Breast epithelium (tissue), 4 donors: Measurements from ENCODE around the gene SLITRK3. TPM values are rescaled to one million over a fixed set of nuclear protein-coding genes. Genes with fewer than 3 reads are reported as not detected.

Experiments
- DNase-seq, 2 donors: peaks; one replicate each; pipeline ENCODE4 v3.0.0-alpha.2; 2019; ENCODE audit warnings: low spot score in 2 of 2
- H3K27ac ChIP-seq, 2 donors: fragments of 200-600 bp; sonication (generic) in 1 of 2; one replicate each; pipeline ENCODE4 v1.5.1; 2016 to 2019; ENCODE audit warnings: mild to moderate bottlenecking in 1 of 2
- H3K27me3 ChIP-seq, 2 donors: fragments of 200-600 bp; sonication (generic) in 1 of 2; one replicate each; pipeline versions ENCODE4 v1.5.1 to v1.6.0; 2017 to 2019; ENCODE audit warnings: control low read depth in 1 of 2, mild to moderate bottlenecking in 1 of 2
- H3K36me3 ChIP-seq: fragments of 200-600 bp; one replicate; pipeline ENCODE4 v1.5.1; 2019
- H3K4me1 ChIP-seq, 2 donors: fragments of 200-600 bp; sonication (generic); one replicate each; pipeline ENCODE4 v1.5.1; 2016 to 2019; ENCODE audit warnings: control low read depth in 1 of 2
- H3K4me3 ChIP-seq, 3 donors: fragments of 200-600 bp; sonication (generic); 1 replicate in 2 of 3; 2 replicates in 1 of 3; pipeline ENCODE4 v1.5.1; 2016 to 2019; ENCODE audit warnings: mild to moderate bottlenecking in 3 of 3, moderate library complexity in 2 of 3
- H3K9me3 ChIP-seq, 2 donors: fragments of 200-600 bp; sonication (generic) in 1 of 2; one replicate each; pipeline ENCODE4 v1.5.1; 2016 to 2019; ENCODE audit warnings: control low read depth in 1 of 2
- POLR2A ChIP-seq: fragments of 450-650 bp; IDR thresholded peaks from one replicate; pipeline ENCODE4 v1.6.1; 2016; ENCODE audit warnings: antibody characterized with exemption, mild to moderate bottlenecking, moderate library complexity
- POLR2AphosphoS5 ChIP-seq, 3 donors: sonication (generic); formaldehyde crosslinking; IDR thresholded peaks; one replicate each; pipeline ENCODE4 v1.6.1; 2017; ENCODE audit warnings: antibody characterized with exemption in 3 of 3
- intact Hi-C: fragments of 100-400 bp; cut with DNase I; formaldehyde crosslinking; loops from one replicate; pipeline ENCODE4 v1.15.1; 2023; ENCODE audit warnings: low total_unique reads
- total RNA-seq, 3 donors: library from RNA; depleted of rRNA; stranded (reverse); fragments of >200 nt; gene quantifications; one replicate each; pipeline ENCODE4 v1.1.0, GENCODE V29; 2016
- TF ChIP-seq, protein P1 (sequence below), 3 donors: fragments of 450-650 bp; IDR thresholded peaks; one replicate each; pipeline ENCODE4 v1.5.1; 2016 to 2017; ENCODE audit warnings: antibody characterized with exemption in 3 of 3, mild to moderate bottlenecking in 3 of 3, moderate library complexity in 3 of 3

The SLITRK3 gene, protein sequence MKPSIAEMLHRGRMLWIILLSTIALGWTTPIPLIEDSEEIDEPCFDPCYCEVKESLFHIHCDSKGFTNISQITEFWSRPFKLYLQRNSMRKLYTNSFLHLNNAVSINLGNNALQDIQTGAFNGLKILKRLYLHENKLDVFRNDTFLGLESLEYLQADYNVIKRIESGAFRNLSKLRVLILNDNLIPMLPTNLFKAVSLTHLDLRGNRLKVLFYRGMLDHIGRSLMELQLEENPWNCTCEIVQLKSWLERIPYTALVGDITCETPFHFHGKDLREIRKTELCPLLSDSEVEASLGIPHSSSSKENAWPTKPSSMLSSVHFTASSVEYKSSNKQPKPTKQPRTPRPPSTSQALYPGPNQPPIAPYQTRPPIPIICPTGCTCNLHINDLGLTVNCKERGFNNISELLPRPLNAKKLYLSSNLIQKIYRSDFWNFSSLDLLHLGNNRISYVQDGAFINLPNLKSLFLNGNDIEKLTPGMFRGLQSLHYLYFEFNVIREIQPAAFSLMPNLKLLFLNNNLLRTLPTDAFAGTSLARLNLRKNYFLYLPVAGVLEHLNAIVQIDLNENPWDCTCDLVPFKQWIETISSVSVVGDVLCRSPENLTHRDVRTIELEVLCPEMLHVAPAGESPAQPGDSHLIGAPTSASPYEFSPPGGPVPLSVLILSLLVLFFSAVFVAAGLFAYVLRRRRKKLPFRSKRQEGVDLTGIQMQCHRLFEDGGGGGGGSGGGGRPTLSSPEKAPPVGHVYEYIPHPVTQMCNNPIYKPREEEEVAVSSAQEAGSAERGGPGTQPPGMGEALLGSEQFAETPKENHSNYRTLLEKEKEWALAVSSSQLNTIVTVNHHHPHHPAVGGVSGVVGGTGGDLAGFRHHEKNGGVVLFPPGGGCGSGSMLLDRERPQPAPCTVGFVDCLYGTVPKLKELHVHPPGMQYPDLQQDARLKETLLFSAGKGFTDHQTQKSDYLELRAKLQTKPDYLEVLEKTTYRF
- total RNA-seq, result under 1 TPM in 2 of 3 donors, not detected in 1; 0.33 to 0.59 TPM

DNA sequence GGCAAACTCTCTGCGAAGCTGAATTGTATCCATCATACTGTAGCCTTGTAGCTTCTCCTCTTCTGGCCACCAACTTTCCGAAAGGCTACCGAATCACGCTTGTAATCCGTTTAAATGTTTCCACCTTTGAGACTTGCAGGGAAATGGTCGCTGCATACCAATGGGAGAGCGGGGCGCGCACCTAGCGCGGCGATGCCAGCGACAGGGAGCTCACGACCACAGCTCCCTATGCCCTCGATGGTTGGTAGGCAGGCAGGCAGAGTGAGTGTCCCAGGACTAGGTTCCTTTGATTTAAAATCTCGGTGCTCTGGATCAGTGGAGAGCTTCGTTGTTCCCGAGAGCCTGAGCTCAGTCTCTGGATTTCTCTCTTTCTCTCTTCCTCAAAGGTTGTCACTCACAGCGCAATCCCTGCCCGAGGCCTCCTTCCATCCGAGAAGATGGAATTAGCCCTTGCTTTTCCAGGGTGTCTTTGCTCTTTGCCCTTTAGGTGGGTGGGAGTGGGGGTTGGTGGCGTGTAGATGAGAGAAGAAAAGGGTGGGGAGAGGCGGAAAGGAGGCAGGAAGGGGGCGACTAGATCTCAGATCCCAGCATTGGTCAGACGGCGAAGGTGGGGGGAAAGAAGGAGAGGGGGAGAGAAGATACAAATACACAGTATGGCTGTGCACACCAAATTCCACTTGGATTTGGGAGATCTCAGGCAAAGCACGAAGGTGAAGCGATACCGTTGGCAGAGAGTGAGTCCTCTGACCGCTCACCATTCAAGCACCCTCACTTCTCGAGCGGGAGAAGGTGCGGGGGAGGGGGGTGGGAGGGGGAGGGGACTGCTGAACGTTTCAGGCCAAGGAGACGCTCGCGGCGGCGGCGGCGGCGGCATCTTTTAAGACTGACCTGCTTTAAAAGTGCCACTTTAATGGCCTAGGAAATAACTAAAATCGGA, at the start of gene SLITRK3:
Gene SLITRK3 (minus strand): TSS at position 745 of the 937 bp plus-strand sequence. CDS start 5,554 bp downstream, outside the sequence.
- DNase-seq, result no peak
- H3K27me3 ChIP-seq, result peaks cover 3 to 66% of the 10 kb centered on the region in 2 donors
- intact Hi-C loops, result no loop called here

DNA sequence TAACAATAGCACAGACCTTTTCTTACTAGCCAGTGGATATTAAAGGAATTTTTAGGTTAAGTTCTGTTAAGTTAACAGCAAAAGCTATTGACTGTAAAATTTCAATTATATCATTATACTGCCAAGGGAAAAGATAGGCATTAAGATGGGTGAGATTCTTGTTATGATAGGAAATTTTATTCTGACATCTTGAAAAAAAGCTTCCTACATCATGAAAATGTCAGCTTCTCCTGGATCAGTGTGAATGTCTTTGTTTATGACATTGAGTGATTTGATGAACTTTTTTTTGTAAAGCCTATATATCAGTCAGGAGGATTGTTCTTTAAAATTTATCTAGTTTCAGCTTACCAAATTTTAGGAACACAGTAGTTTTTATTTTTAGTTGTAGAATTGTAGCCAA, 47.4 kb upstream of the SLITRK3 start:
- TF ChIP-seq, protein P1, sequence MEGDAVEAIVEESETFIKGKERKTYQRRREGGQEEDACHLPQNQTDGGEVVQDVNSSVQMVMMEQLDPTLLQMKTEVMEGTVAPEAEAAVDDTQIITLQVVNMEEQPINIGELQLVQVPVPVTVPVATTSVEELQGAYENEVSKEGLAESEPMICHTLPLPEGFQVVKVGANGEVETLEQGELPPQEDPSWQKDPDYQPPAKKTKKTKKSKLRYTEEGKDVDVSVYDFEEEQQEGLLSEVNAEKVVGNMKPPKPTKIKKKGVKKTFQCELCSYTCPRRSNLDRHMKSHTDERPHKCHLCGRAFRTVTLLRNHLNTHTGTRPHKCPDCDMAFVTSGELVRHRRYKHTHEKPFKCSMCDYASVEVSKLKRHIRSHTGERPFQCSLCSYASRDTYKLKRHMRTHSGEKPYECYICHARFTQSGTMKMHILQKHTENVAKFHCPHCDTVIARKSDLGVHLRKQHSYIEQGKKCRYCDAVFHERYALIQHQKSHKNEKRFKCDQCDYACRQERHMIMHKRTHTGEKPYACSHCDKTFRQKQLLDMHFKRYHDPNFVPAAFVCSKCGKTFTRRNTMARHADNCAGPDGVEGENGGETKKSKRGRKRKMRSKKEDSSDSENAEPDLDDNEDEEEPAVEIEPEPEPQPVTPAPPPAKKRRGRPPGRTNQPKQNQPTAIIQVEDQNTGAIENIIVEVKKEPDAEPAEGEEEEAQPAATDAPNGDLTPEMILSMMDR (IDR thresholded peaks at IDR 0.05), result no peak
- TF ChIP-seq POLR2AphosphoS5 (IDR thresholded peaks at IDR 0.05) (no peak), POLR2A (no peak)
- intact Hi-C loops, result no loop called here
- no peaks in the 10 kb centered on the region for H3K27me3 ChIP-seq
- no peaks in the 10 kb centered on the region for H3K36me3 ChIP-seq
- no peak overlapping the region for H3K27ac ChIP-seq
- H3K9me3 ChIP-seq, result no peaks in the 10 kb centered on the region
- H3K4me3 ChIP-seq, result no peak overlapping the region
- no peaks in the 10 kb centered on the region for H3K4me1 ChIP-seq
- no peak for DNase-seq

More for the DNA sequence above, at the start of gene SLITRK3:
- Histone ChIP-seq H3K4me1 (peaks cover 11% of the 10 kb centered on the region in 2 donors), H3K4me3 (peak within 1 kb of the TSS; percentile 38 to 65 (median 41)), H3K9me3 (no peaks in the 10 kb centered on the region), H3K27ac (no peak within 1 kb of the TSS), H3K36me3 (no peaks in the 10 kb centered on the region)
- TF ChIP-seq POLR2A (no peak), POLR2AphosphoS5 (IDR thresholded peaks at IDR 0.05) (no peak)
- TF ChIP-seq, protein P1 (IDR thresholded peaks at IDR 0.05), result no peak

DNA sequence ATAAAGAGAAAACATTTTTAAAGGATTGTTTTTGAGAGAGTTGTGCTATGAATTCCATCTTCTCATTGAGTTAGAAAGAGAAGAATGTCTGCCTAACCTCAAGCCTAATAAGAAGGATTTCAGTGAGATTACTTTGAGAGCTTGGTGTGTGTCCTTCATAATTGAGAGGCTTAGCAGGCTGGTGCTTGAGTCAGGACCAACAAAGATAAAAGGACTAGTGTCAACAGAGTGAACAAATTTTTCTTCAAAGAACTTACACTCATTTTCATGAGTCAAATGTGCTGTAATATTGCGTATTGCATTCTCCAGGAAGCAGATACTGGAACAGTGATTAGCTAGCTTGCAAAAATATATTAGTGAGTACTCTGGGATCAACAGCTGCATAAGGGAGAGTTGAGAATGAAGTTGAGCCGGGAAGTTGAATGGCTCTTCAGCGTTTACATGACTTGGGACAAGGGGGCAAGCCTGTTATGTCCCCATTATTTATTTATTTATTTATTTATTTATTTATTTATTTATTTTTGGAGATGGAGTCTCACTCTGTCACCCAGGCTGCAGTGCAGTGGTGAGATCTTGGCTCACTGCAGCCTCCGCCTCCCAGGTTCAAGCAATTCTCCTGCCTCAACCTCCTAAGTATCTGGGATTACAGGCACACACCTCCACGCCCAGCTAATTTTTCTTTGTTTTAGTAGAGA, 37.5 kb upstream of the SLITRK3 start:
- TF ChIP-seq POLR2A, result no peak
- TF ChIP-seq, protein P1 (IDR thresholded peaks at IDR 0.05), result no peak
- no peak for TF ChIP-seq POLR2AphosphoS5 (IDR thresholded peaks at IDR 0.05)

DNA sequence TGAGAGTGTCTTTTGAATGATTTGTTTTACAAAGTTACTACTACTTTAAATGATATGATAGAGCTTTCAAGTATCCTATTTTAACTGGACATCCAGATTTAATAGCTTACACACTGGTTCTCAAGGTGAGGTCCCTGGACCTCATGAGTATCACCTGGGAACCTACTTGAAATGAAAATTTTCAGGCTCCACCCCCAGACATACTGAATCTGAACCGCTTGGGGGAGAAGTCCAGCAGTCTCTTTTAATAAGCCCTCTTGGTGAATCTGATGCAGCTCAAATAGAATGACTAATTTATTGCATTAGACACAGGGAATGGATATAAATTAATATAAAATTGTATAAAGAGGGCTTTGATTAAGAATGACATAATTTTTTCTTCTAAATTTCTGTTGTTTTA, 29.4 kb upstream of the SLITRK3 start:
- no peaks in the 10 kb centered on the region for H3K36me3 ChIP-seq
- no peak overlapping the region for H3K4me3 ChIP-seq
- no peak overlapping the region for H3K27ac ChIP-seq
- intact Hi-C loops, result no loop called here
- H3K27me3 ChIP-seq, result no peaks in the 10 kb centered on the region
- no peaks in the 10 kb centered on the region for H3K9me3 ChIP-seq
- TF ChIP-seq, protein P1 (IDR thresholded peaks at IDR 0.05), result no peak
- TF ChIP-seq POLR2AphosphoS5 (IDR thresholded peaks at IDR 0.05), result no peak
- TF ChIP-seq POLR2A, result no peak
- DNase-seq, result no peak
- no peaks in the 10 kb centered on the region for H3K4me1 ChIP-seq

More for the DNA sequence above, 37.5 kb upstream of the SLITRK3 start:
- Histone ChIP-seq H3K4me3 (no peak overlapping the region), H3K9me3 (no peaks in the 10 kb centered on the region), H3K27ac (no peak overlapping the region), H3K4me1 (no peaks in the 10 kb centered on the region), H3K27me3 (no peaks in the 10 kb centered on the region), H3K36me3 (no peaks in the 10 kb centered on the region)
- intact Hi-C loops, result loop anchor here (5.0 kb wide), 1 partner anchor 386 kb away; no protein-coding TSS in a partner anchor
- DNase-seq, result no peak
